BLaER1 (cell line): Measurements from ENCODE around the gene TBC1D10B.

ENCODE experiments used
- H3K27ac ChIP-seq: shearing (Covaris generic); formaldehyde crosslinking; 2 replicates; pipeline ENCODE4 v1.8.1; 2022
- H3K27me3 ChIP-seq: shearing (Covaris generic); formaldehyde crosslinking; 2 replicates; pipeline ENCODE4 v1.8.1; 2022
- H3K36me3 ChIP-seq: shearing (Covaris generic); formaldehyde crosslinking; 2 replicates; pipeline ENCODE4 v1.8.1; 2022
- H3K4me1 ChIP-seq: shearing (Covaris generic); formaldehyde crosslinking; 2 replicates; pipeline ENCODE4 v1.8.1; 2022
- H3K4me2 ChIP-seq: shearing (Covaris generic); formaldehyde crosslinking; 2 replicates; pipeline ENCODE4 v1.8.1; 2022
- H3K4me3 ChIP-seq: shearing (Covaris generic); formaldehyde crosslinking; 2 replicates; pipeline ENCODE4 v1.8.1; 2022
- H3K9ac ChIP-seq: shearing (Covaris generic); formaldehyde crosslinking; 2 replicates; pipeline ENCODE4 v1.8.1; 2022
- H3K9me3 ChIP-seq: shearing (Covaris generic); formaldehyde crosslinking; 2 replicates; pipeline ENCODE4 v1.8.1; 2022
- H4K20me1 ChIP-seq: shearing (Covaris generic); formaldehyde crosslinking; 2 replicates; pipeline ENCODE4 v1.8.1; 2022
- Cebpa-rat ChIP-seq: shearing (Covaris generic); IDR thresholded peaks from 2 replicates; pipeline ENCODE4 v1.8.1; 2022

TBC1D10B gene

DNA sequence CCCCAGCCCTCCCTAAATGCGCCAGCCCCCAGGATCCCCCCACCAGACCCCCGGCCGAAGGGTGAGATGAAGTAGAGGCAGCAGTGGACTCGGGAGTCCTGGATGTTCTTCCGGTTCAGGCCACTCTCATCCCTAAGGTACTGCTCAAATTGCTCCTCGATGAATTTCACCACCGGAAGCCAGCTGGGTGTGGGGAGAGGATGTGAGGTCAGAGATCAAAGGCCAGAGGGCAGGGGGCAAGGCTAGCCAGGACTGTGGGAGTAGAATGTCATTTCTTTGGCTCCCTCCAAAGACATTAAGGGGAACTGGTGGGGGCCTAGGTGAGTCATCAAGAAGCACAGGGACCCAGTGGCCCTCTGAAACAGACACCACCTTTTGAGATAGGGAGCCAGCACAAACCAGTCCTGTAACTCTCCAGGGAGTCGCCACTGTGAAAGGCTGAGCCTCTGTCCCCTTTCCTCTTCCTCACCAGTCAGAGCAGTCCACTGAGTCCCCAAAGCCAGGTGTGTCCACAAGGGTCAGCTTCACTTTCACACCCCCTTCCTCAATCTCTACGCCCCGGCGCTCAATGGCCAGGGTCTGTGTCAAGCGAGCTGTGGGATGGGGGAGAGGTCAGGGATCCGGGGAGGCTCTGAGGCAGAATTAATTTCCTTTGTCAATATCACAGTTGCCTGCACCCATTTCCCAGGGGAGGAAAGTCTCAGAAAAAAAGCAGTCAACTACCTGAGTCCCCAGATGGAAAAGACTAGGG lies 11.2 kb upstream of the TBC1D10B start:
- Histone ChIP-seq H3K4me3 (peak overlapping the region; percentile 66), H3K4me2 (peak overlapping the region; percentile 100), H3K9me3 (no peaks in the 10 kb centered on the region), H3K27ac (peak overlapping the region; percentile 95), H3K9ac (peak overlapping the region; percentile 72), H3K27me3 (no peaks in the 10 kb centered on the region), H4K20me1 (no peaks in the 10 kb centered on the region), H3K36me3 (no peaks in the 10 kb centered on the region), H3K4me1 (peaks cover 63% of the 10 kb centered on the region)
- TF ChIP-seq Cebpa-rat = no peak

DNA sequence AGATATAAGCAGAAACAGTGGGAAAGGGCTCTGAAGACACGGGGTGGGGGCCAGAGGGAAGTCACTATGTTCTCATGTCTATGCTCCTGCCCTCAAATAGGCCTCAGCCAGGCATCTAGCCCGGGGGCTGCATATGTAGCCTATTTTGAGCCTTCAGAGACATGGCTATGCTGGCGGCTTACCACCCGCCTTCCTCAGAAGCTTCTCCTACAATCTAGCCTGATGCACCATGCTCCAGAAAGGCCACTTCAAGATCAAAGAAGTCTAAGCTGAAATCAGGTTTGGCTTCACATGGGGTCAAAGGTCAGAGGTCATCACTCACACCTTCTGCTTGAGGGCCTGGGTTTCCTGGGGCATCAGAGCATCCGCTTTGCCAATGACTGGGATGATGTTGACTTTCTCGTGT lies 10.5 kb upstream of the TBC1D10B start:
- H4K20me1 ChIP-seq = no peaks in the 10 kb centered on the region
- H3K36me3 ChIP-seq = no peaks in the 10 kb centered on the region
- H3K9ac ChIP-seq = peak overlapping the region; percentile 72; the same call in 1 of the 2 replicates
- peaks cover 65% of the 10 kb centered on the region for H3K4me1 ChIP-seq
- peak overlapping the region; percentile 66; the same call in 1 of the 2 replicates for H3K4me3 ChIP-seq
- H3K27me3 ChIP-seq = no peaks in the 10 kb centered on the region
- H3K27ac ChIP-seq = peak overlapping the region; percentile 95
- no peaks in the 10 kb centered on the region for H3K9me3 ChIP-seq
- no peak for TF ChIP-seq Cebpa-rat
- H3K4me2 ChIP-seq = peak overlapping the region; percentile 100

GRCh38 chr16:30380072-30380802 lies 9.9 kb upstream of the TBC1D10B start:
- Histone ChIP-seq H3K9ac (peak overlapping the region; percentile 84; the same call in 1 of the 2 replicates), H3K4me2 (peak overlapping the region; percentile 100), H3K4me1 (peaks cover 65% of the 10 kb centered on the region), H3K36me3 (no peaks in the 10 kb centered on the region), H4K20me1 (no peaks in the 10 kb centered on the region), H3K27me3 (no peaks in the 10 kb centered on the region), H3K27ac (peak overlapping the region; percentile 95), H3K4me3 (0 out of 2 replicates have a peak overlapping the region, but pooled peaks have one; percentile 66), H3K9me3 (no peaks in the 10 kb centered on the region)
- no peak for TF ChIP-seq Cebpa-rat

GRCh38 chr16:30379158-30379783 lies 9.0 kb upstream of the TBC1D10B start:
- no peaks in the 10 kb centered on the region for H3K9me3 ChIP-seq
- H3K4me3 ChIP-seq = peak overlapping the region; percentile 75
- H3K4me1 ChIP-seq = peaks cover 71% of the 10 kb centered on the region
- peak overlapping the region; percentile 100 for H3K4me2 ChIP-seq
- no peaks in the 10 kb centered on the region for H4K20me1 ChIP-seq
- H3K36me3 ChIP-seq = no peaks in the 10 kb centered on the region
- no peak for TF ChIP-seq Cebpa-rat
- H3K9ac ChIP-seq = peak overlapping the region; percentile 84
- H3K27ac ChIP-seq = peak overlapping the region; percentile 87
- H3K27me3 ChIP-seq = no peaks in the 10 kb centered on the region

GRCh38 chr16:30378236-30379157 lies 8.2 kb upstream of the TBC1D10B start:
- Histone ChIP-seq H3K36me3 (no peaks in the 10 kb centered on the region), H3K27me3 (no peaks in the 10 kb centered on the region), H3K27ac (peak overlapping the region; percentile 98), H3K4me3 (peak overlapping the region; percentile 75), H3K9me3 (no peaks in the 10 kb centered on the region), H3K4me1 (peaks cover 69% of the 10 kb centered on the region), H3K9ac (peak overlapping the region; percentile 90), H3K4me2 (peak overlapping the region; percentile 100), H4K20me1 (no peaks in the 10 kb centered on the region)
- TF ChIP-seq Cebpa-rat = no peak

- Histone ChIP-seq H3K27me3 (no peaks in the 10 kb centered on the region), H3K27ac (peak overlapping the region; percentile 98), H3K4me2 (peak overlapping the region; percentile 92), H3K36me3 (no peaks in the 10 kb centered on the region), H3K9me3 (no peaks in the 10 kb centered on the region), H3K4me3 (peak overlapping the region; percentile 75), H3K9ac (peak overlapping the region; percentile 90), H4K20me1 (no peaks in the 10 kb centered on the region), H3K4me1 (peaks cover 64% of the 10 kb centered on the region)
- TF ChIP-seq Cebpa-rat = no peak
These were observed 7.5 kb upstream of the TBC1D10B start for GRCh38 chr16:30377812-30378235.

DNA sequence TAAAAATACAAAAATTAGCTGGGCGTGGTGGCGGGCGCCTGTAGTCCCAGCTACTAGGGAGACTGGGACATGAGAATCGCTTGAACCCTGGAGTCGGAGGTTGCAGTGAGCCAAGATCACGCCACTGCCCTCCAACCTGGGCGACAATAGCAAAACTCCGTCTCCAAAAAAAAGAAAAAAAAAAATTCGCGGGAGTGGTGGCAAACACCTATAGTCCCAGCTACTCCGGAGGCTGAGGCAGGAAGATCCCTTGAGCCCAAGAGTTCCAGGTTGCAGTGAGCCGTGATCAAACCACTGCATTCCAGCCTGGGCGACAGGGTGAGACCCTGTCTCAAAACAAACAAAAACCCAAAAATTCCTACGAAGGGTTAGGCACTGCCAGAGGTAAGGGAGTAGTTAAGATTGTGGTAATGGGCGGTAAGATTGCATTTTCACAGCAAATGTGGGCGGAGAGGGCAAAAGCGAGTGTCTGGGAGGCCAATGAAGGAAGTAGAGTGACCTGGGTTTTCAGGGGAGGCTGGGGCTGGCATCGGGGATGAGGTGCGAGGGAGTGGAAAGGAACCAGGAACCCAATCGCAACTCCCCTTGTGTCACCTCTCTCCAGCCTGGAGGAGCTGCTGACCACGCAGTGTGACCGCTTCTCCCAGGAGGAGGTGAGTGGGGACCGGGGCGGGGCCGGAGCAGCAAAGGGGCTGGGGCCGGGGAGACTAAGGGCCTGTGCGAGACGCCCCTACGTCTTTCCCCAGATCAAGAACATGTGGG lies 6.9 kb upstream of the TBC1D10B start:
- Histone ChIP-seq H3K9ac (peak overlapping the region; percentile 90), H3K36me3 (no peaks in the 10 kb centered on the region), H3K27ac (peak overlapping the region; percentile 98)

DNA sequence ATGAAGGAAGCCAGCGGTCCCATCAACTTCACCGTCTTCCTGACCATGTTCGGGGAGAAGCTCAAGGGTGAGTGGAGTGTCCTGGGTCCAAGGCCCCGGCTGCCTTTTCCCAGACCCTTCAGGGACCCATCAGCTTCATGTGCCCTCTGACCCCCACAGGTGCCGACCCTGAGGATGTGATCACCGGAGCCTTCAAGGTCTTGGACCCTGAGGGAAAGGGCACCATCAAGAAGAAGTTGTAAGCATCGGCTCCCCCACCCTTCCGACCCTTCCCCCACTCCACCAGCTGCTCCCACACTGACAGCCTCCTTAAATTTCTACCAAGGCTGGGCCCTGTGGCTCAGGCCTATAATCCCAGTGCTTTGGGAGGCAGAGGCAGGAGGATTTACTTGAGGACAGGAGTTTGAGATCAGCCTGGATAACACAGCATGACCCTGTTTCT lies 6.2 kb upstream of the TBC1D10B start:
- no peaks in the 10 kb centered on the region for H3K27me3 ChIP-seq
- H3K9ac ChIP-seq = no peak overlapping the region; the same call in 1 of the 2 replicates
- H3K4me3 ChIP-seq = no peak overlapping the region
- peak overlapping the region; percentile 98 for H3K27ac ChIP-seq
- no peaks in the 10 kb centered on the region for H3K36me3 ChIP-seq
- no peaks in the 10 kb centered on the region for H3K9me3 ChIP-seq
- no peak for TF ChIP-seq Cebpa-rat
- no peaks in the 10 kb centered on the region for H4K20me1 ChIP-seq
- H3K4me1 ChIP-seq = peaks cover 64% of the 10 kb centered on the region
- H3K4me2 ChIP-seq = peak overlapping the region; percentile 92

More for the DNA sequence above, 6.9 kb upstream of the TBC1D10B start:
- TF ChIP-seq Cebpa-rat = no peak
- Histone ChIP-seq H3K4me3 (peak overlapping the region; percentile 75), H3K4me1 (peaks cover 64% of the 10 kb centered on the region), H3K27me3 (no peaks in the 10 kb centered on the region), H4K20me1 (no peaks in the 10 kb centered on the region), H3K9me3 (no peaks in the 10 kb centered on the region), H3K4me2 (peak overlapping the region; percentile 92)
